Skeletal muscle tissue (tissue), 4 donors: ENCODE data around the gene RET. TPM values are rescaled to one million over a fixed set of nuclear protein-coding genes. Genes with fewer than 3 reads are reported as not detected.

Experiments used
- H3K27ac ChIP-seq: one replicate; pipeline ENCODE4 v1.7.0; 2013; ENCODE audit warnings: mild to moderate bottlenecking, low read depth, low read length, inconsistent platforms
- H3K27me3 ChIP-seq, 3 donors: one replicate each; pipeline ENCODE4 v1.7.0; 2013; ENCODE audit warnings: low read length in 3 of 3; ENCODE audit not compliant: control insufficient read depth in 3 of 3, insufficient read depth in 3 of 3
- H3K36me3 ChIP-seq, 3 donors: one replicate each; pipeline ENCODE4 v1.7.0; 2013; ENCODE audit warnings: low read length in 3 of 3; ENCODE audit not compliant: control insufficient read depth in 3 of 3, insufficient read depth in 3 of 3
- H3K4me1 ChIP-seq, 3 donors: one replicate each; pipeline ENCODE4 v1.7.0; 2013; ENCODE audit warnings: low read length in 3 of 3, mild to moderate bottlenecking in 3 of 3; ENCODE audit not compliant: control insufficient read depth in 3 of 3, insufficient read depth in 3 of 3
- H3K4me3 ChIP-seq, 3 donors: one replicate each; pipeline ENCODE4 v1.7.0; 2013; ENCODE audit warnings: low read length in 3 of 3
- H3K9ac ChIP-seq, 3 donors: one replicate each; pipeline ENCODE4 v1.7.0; 2013; ENCODE audit warnings: low read length in 3 of 3, mild to moderate bottlenecking in 3 of 3, moderate library complexity in 2 of 3, low read depth in 1 of 3
- H3K9me3 ChIP-seq, 3 donors: one replicate each; pipeline ENCODE4 v1.7.0; 2013; ENCODE audit warnings: low read length in 3 of 3; ENCODE audit not compliant: control insufficient read depth in 3 of 3
- total RNA-seq: library from RNA; depleted of rRNA; stranded (reverse); fragments of >200 nt; gene quantifications from one replicate; pipeline ENCODE4 v1.2.3, GENCODE V29; 2014
- donor health status: Osteomylitis.

The RET gene
- total RNA-seq, 1 donor from 2014 or later: 1.6 TPM

DNA sequence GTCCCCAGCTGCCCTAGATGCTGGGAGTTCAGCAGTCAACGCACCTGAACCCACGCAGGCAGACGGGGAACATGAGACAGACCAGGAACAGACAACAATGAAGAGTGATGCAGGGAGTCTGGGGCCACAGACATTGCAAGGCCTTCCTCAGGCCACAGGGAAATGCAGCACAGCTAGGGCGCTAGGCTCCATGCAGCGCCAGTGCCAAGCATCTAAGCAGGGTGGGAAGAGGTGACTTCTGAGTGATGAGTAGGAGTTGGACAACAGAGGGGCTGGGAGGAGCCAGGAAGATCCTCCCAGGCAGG, 7.7 kb upstream of the RET start:
- Histone ChIP-seq H3K4me3 (no peak overlapping the region), H3K36me3 (no peaks in the 10 kb centered on the region), H3K9ac (no peak overlapping the region), H3K9me3 (no peaks in the 10 kb centered on the region), H3K4me1 (no peaks in the 10 kb centered on the region), H3K27ac (no peak overlapping the region), H3K27me3 (peaks cover 10 to 21% (median 14%) of the 10 kb centered on the region in 3 donors)

DNA sequence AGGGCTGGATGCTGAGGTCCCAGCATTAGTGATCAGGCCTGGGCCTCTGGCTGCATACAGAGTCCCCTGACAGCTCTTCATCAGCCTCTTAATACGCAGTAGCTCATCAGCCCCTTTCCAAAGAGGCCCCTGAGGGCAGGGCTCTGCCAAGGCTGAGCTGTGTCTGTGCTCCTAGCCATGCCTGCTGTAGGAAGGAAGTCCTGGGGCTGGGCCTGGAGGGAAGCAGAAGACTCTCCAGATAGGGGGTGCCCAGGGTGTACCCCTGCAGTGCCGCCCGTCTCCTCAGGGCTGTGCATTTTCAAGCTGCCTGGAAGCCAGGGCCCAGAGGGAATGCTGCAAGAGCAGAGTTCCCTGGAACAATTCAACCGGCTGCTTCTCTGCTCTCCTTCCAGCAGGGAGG, 7.3 kb upstream of the RET start:
- H3K36me3 ChIP-seq: no peaks in the 10 kb centered on the region
- no peak overlapping the region for H3K9ac ChIP-seq
- H3K27ac ChIP-seq: no peak overlapping the region
- H3K9me3 ChIP-seq: no peaks in the 10 kb centered on the region
- no peak overlapping the region for H3K4me3 ChIP-seq
- H3K27me3 ChIP-seq: peaks cover 10 to 23% (median 17%) of the 10 kb centered on the region in 3 donors
- no peaks in the 10 kb centered on the region for H3K4me1 ChIP-seq

DNA sequence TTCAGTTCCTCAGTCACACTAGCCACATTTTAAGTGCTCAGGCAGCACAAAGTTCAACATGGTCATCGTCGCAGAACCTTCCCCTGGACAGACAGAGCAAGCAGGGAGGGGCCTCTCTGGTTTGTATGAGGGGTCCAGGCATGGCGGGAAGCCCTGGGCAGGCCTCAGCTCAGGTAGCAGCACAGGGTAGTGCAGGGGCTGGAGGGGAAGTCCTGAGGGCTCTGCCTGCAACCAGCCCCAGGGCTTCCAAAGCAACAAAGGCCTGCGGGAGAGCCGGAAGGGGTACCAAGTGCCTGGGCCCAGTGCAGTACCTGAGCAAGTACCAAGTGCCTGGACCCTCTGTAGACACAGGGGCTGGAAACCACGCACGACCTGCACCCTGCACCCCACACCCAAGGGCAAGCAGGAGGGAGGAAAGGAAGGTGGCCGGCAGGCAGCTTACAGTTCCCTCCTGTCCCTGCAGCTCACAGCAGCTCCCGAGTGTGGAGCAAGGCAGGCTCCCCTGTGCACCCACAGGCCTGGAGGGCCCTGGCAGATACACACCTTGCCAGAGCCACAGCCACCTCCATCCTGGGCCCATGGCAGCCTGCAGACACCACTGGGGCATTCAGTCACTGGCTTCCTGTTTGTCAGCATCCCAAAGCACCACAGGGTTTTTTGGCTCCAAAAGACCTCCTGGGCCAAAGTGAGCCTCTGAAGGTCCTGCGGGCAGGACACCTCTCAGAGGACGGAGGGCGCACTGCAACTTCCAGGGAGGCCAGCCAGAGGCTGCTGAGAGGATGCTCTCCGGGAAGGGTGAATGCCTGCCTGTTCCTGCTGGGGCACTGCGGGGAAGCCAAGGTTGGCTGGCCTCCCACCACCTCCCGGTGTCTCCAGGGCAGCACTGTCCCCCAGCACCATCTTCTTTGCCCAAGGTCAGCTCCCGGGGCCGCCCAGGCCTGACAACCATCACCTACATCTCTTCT, 6.5 kb upstream of the RET start:
- H3K27ac ChIP-seq: no peak overlapping the region
- no peaks in the 10 kb centered on the region for H3K36me3 ChIP-seq
- peaks cover 15 to 31% (median 25%) of the 10 kb centered on the region in 3 donors for H3K27me3 ChIP-seq
- H3K4me1 ChIP-seq: no peaks in the 10 kb centered on the region
- H3K9ac ChIP-seq: no peak overlapping the region
- no peaks in the 10 kb centered on the region for H3K9me3 ChIP-seq
- no peak overlapping the region for H3K4me3 ChIP-seq

DNA sequence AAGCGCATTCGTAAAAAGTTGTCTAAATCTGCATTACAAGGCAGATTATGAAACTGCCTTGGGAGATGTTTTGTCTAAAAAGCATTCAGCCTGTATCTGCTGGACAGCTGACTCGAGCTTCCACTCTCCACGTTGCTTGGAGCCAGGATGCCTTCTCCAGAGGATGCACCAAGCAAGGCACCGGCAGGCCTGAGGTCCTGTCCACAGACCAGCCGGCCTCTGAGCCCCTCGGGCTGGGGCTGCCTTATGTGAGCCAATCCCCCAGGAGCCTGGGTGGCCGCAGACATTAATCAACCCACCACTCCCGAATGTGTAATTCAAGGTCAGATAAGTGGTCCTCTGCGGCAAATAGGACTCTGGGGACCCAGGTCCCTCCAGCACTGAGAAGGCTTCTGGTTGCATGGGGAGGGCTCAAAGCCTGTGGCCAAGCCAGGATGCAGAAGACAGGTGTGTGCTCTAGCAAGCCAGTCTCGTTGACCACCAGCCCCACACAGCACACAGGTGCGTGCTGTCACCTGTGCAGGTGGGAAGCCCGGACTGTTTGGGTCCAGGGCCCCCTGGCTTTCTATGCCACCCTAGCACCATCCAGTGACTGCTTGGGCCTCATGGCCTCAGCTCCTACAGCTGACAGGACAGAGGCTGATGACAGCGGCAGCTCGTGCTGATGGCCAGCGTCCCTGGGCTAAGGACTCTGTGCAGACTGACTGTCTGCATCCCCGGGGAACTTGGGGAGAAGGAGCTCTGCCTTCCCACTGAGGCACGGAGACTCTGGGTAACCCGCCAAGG, 4.8 kb upstream of the RET start:
- Histone ChIP-seq H3K27me3 (peaks cover 27 to 42% (median 39%) of the 10 kb centered on the region in 3 donors), H3K27ac (no peak overlapping the region), H3K4me1 (peaks cover 4 to 9% (median 5%) of the 10 kb centered on the region in 3 donors), H3K9ac (no peak overlapping the region), H3K4me3 (no peak overlapping the region), H3K9me3 (no peaks in the 10 kb centered on the region), H3K36me3 (no peaks in the 10 kb centered on the region)

GRCh38 chr10:43073191-43073590, 3.7 kb upstream of the RET start:
- H3K9ac ChIP-seq: no peak overlapping the region

GRCh38 chr10:43073721-43074120, 3.1 kb upstream of the RET start:
- Histone ChIP-seq H3K9ac (no peak overlapping the region), H3K27me3 (peaks cover 40 to 53% (median 47%) of the 10 kb centered on the region in 3 donors), H3K27ac (no peak overlapping the region), H3K36me3 (no peaks in the 10 kb centered on the region), H3K4me1 (peaks cover 8 to 23% (median 9%) of the 10 kb centered on the region in 3 donors), H3K4me3 (no peak overlapping the region), H3K9me3 (no peaks in the 10 kb centered on the region)

More at GRCh38 chr10:43073191-43073590, 3.7 kb upstream of the RET start:
- H3K36me3 ChIP-seq: no peaks in the 10 kb centered on the region
- H3K4me3 ChIP-seq: no peak overlapping the region
- H3K4me1 ChIP-seq: peaks cover 8 to 18% (median 9%) of the 10 kb centered on the region in 3 donors
- no peaks in the 10 kb centered on the region for H3K9me3 ChIP-seq
- peaks cover 35 to 48% (median 42%) of the 10 kb centered on the region in 3 donors for H3K27me3 ChIP-seq
- no peak overlapping the region for H3K27ac ChIP-seq

DNA sequence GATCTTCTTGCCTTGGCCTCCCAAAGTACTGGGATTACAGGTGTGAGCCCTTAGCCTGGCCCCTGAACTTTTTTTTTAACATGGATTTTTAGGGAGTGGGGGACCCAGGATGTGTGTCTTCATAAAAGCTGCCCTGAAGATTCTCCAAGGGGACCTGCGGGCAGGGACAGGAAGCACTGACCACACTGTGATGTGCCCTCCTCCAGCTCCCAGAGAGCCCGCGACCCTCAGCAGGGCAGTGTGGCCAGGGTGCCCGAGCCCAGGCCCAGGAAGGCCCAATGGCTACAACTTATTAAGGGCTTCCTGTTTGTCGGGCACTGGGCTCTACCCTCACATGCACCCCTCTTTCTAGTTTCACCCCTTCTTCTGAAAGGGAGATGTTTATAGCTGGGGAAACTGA, 2.5 kb upstream of the RET start:
- peaks cover 8 to 24% (median 9%) of the 10 kb centered on the region in 3 donors for H3K4me1 ChIP-seq
- no peak overlapping the region for H3K9ac ChIP-seq
- H3K9me3 ChIP-seq: no peaks in the 10 kb centered on the region
- no peaks in the 10 kb centered on the region for H3K36me3 ChIP-seq
- H3K4me3 ChIP-seq: no peak overlapping the region
- peaks cover 47 to 60% (median 54%) of the 10 kb centered on the region in 3 donors for H3K27me3 ChIP-seq
- H3K27ac ChIP-seq: no peak overlapping the region

DNA sequence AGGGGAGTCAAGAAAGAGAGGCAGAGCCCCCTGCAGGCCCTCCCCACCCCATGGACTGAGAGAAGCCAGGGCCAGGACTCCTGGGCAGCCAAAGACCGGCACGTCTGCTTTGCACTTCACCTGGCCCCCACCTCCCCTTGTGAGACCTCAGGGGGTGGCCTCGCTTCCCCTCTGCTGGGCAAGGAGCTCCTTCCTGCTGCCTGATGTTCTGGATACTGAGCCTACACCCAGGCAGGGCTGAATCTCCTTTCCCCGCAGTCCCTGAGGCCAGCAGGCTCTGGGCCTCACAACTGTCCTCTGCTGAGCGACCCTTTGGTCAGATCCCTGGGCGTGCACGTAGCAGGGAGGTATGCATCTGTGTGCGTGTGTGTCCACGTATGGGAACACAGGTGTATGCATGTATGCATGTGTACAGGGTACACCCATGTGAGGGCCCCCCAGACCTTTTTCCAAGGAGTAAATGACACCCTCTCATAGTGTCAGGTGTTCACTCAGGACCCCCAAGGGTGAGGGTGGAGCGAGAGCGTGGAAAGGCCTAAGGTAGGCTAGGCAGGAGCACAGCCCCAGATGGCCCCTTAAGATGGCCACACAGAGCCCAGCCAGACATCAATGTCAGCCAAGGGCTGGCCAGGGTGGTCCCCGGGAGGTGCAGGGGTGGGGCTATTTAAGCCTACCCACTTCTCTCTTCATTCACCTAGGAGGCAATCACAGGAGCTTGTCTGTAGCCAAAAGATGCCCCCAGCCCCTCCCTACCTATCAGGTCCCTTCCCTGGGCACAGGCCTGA, 1.9 kb upstream of the RET start:
- peaks cover 8 to 24% (median 9%) of the 10 kb centered on the region in 3 donors for H3K4me1 ChIP-seq
- no peaks in the 10 kb centered on the region for H3K9me3 ChIP-seq
- H3K27ac ChIP-seq: no peak overlapping the region
- peaks cover 53 to 66% (median 53%) of the 10 kb centered on the region in 3 donors for H3K27me3 ChIP-seq
- H3K36me3 ChIP-seq: no peaks in the 10 kb centered on the region
- no peak overlapping the region for H3K4me3 ChIP-seq
- H3K9ac ChIP-seq: no peak overlapping the region

DNA sequence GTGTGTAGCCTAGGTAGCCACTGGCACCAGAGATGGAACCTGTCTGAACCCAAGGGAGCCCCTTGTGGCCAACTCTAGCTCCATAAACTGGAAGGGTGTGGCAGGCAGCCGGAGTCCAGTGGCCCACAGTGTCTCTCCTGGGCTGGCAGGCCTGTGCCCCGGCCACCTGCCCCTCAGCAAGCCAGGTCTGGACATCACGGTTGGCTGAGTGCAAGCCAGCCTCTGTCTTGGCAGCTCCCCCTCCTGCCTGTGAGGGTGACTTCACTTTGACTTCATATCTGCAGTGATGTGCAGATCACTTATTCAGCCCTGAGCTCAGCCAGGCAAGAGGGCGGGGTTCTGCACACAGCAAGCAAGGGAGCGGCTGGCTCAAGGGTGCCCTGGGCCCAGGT, 1.3 kb upstream of the RET start:
- H3K9ac ChIP-seq: no peak overlapping the region
- H3K27me3 ChIP-seq: peaks cover 53 to 72% (median 58%) of the 10 kb centered on the region in 3 donors

More for the DNA sequence above, 1.3 kb upstream of the RET start:
- Histone ChIP-seq H3K27ac (no peak overlapping the region), H3K36me3 (no peaks in the 10 kb centered on the region), H3K9me3 (no peaks in the 10 kb centered on the region), H3K4me1 (peaks cover 8 to 24% (median 9%) of the 10 kb centered on the region in 3 donors), H3K4me3 (no peak overlapping the region)
